ENCODE measurements around the gene GDF2.

GDF2 gene

DNA sequence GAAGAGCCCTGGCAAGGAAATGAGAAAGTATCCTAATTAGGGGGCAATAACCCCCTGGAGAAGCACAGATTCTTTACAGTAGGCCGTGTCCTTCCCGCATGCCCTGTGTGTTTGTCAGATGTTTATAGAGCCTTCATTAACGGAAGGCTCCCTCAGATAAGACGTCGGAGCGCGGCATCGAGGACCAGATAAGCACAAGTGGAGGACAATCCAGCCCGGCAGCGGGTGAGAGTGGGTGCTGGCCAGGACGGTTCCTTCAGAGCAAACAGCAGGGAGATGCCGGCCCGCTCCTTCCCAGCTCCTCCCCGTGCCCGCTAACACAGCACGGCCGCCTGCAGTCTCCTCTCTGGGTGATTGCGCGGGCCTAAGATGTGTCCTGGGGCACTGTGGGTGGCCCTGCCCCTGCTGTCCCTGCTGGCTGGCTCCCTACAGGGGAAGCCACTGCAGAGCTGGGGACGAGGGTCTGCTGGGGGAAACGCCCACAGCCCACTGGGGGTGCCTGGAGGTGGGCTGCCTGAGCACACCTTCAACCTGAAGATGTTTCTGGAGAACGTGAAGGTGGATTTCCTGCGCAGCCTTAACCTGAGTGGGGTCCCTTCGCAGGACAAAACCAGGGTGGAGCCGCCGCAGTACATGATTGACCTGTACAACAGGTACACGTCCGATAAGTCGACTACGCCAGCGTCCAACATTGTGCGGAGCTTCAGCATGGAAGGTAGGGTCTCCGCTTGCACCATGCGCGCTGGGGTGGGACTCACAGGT lies at the start of gene GDF2:
TSS of gene GDF2 (plus strand) at position 155 of the 762 bp plus-strand sequence. CDS start at position 370, 215 bp downstream.
- H3K4me3 ChIP-seq (ENCODE audit: low read depth, low read length), result no peak within 1 kb of the TSS
- DNase-seq (ENCODE audit: low read depth), result no peak
- no peak for TF ChIP-seq POLR2A (IDR thresholded peaks at IDR 0.05; ENCODE audit: extremely low read depth, insufficient read length)
- no peak for TF ChIP-seq MYC (IDR thresholded peaks at IDR 0.05; ENCODE audit: low read depth, low read length)
- TF ChIP-seq MAX (IDR thresholded peaks at IDR 0.05; ENCODE audit: low read depth, low read length), result no peak
- TF ChIP-seq, protein P1, sequence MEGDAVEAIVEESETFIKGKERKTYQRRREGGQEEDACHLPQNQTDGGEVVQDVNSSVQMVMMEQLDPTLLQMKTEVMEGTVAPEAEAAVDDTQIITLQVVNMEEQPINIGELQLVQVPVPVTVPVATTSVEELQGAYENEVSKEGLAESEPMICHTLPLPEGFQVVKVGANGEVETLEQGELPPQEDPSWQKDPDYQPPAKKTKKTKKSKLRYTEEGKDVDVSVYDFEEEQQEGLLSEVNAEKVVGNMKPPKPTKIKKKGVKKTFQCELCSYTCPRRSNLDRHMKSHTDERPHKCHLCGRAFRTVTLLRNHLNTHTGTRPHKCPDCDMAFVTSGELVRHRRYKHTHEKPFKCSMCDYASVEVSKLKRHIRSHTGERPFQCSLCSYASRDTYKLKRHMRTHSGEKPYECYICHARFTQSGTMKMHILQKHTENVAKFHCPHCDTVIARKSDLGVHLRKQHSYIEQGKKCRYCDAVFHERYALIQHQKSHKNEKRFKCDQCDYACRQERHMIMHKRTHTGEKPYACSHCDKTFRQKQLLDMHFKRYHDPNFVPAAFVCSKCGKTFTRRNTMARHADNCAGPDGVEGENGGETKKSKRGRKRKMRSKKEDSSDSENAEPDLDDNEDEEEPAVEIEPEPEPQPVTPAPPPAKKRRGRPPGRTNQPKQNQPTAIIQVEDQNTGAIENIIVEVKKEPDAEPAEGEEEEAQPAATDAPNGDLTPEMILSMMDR (IDR thresholded peaks at IDR 0.05; ENCODE audit: low read depth, low read length), result no peak

- TF ChIP-seq POLR2A (IDR thresholded peaks at IDR 0.05; ENCODE audit: extremely low read depth, insufficient read length) (no peak), MYC (IDR thresholded peaks at IDR 0.05; ENCODE audit: low read depth, low read length) (no peak)
- no peak for DNase-seq (ENCODE audit: low read depth)
- H3K4me3 ChIP-seq (ENCODE audit: low read depth, low read length), result no peak overlapping the region
Measured at GRCh38 chr10:47276071-47276470, 46.2 kb upstream of the GDF2 start.

GRCh38 chr10:47276576-47277351 lies 45.5 kb upstream of the GDF2 start:
- H3K4me3 ChIP-seq (ENCODE audit: low read depth, low read length), result no peak overlapping the region
- TF ChIP-seq, protein P1 (IDR thresholded peaks at IDR 0.05; ENCODE audit: low read depth, low read length), result no peak
- no peak for DNase-seq (ENCODE audit: low read depth)

DNA sequence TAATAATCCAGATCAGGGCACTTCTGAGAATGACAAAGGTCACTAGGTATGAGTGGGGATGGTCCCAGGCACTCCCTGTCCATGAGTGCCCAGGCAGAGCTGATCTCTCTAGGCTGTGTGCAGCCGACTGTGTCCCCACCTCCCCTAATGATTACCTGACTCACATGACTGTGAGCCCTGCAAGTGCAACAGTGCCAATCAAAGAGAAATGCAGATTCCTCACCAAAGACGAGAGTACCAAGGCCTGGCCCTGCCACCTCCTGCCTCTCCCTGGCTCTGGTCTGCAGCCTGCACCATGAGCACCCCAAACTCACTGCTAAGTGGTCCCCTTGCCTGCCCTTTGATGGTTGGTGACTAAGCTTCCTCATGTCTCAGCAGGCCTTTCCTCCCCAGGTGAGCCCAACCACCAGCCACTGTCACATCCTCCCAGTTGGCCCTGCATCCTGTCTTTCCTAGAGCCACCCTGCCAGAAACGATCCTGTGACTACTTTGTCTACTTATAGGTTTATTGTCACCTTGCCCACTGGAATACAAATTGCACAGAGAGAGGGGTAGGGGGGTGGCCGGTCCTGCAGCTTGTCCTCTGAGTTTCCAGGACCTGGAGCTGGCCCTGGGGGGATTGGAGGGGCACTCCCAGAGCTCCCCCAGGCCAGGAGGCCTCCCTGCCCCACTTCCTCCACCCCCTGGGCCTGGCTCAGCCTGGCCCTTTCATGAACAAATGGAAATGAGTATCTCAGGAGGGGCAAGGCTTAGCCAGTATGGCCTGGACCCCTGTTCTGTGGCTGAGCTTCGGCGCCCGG lies 44.7 kb upstream of the GDF2 start:
- TF ChIP-seq POLR2A (IDR thresholded peaks at IDR 0.05; ENCODE audit: extremely low read depth, insufficient read length), result no peak
- no peak for TF ChIP-seq MYC (IDR thresholded peaks at IDR 0.05; ENCODE audit: low read depth, low read length)
- TF ChIP-seq MAX (IDR thresholded peaks at IDR 0.05; ENCODE audit: low read depth, low read length), result no peak
- TF ChIP-seq, protein P1 (IDR thresholded peaks at IDR 0.05; ENCODE audit: low read depth, low read length), result no peak
- DNase-seq (ENCODE audit: low read depth), result peak; percentile 26
- H3K4me3 ChIP-seq (ENCODE audit: low read depth, low read length), result no peak overlapping the region

DNA sequence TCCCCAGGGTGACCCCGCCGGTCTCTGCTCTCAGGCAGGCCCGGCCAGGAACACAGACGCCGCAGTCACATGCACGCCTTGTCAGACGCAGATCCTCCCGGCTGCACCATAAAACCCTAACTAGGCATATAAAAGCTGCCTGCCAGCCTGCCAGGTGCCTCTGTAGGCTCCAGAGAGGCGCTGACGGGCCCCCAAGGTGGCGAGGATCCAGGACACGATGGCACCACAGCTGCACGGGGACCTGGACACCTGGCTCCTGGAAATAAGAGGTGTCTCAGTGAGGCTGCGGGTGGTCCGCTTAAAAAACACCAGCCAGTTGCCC lies 44.1 kb upstream of the GDF2 start:
- no peak overlapping the region for H3K4me3 ChIP-seq (ENCODE audit: low read depth, low read length)
- TF ChIP-seq MAX (IDR thresholded peaks at IDR 0.05; ENCODE audit: low read depth, low read length) (no peak), POLR2A (IDR thresholded peaks at IDR 0.05; ENCODE audit: extremely low read depth, insufficient read length) (no peak), MYC (IDR thresholded peaks at IDR 0.05; ENCODE audit: low read depth, low read length) (no peak)
- TF ChIP-seq, protein P1 (IDR thresholded peaks at IDR 0.05; ENCODE audit: low read depth, low read length), result no peak
- no peak for DNase-seq (ENCODE audit: low read depth)

DNA sequence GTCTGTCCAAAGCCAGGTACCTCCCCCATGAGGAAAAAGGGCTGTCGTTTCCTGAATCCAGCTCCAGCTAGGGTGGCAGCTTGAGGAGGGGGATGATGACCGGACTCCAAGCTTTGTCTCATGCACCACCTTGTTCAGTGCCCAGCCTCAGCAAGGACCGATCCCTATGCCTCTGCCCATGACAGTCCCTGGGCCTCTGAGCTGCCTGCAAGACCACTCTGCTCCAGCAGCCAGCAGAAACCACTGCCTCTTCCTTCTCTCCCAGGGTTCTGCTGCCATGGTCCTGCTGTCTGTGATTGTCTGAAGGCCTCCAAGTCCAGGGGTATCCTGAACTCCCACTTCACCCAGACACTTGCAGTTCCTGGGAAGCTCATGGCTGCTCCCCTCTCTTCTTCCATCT lies 43.5 kb upstream of the GDF2 start:
- TF ChIP-seq POLR2A (IDR thresholded peaks at IDR 0.05; ENCODE audit: extremely low read depth, insufficient read length) (no peak), MAX (IDR thresholded peaks at IDR 0.05; ENCODE audit: low read depth, low read length) (no peak), MYC (IDR thresholded peaks at IDR 0.05; ENCODE audit: low read depth, low read length) (no peak)
- TF ChIP-seq, protein P1 (IDR thresholded peaks at IDR 0.05; ENCODE audit: low read depth, low read length), result no peak
- no peak overlapping the region for H3K4me3 ChIP-seq (ENCODE audit: low read depth, low read length)
- no peak for DNase-seq (ENCODE audit: low read depth)
